Mucosa of rectum (tissue), 2 donors: ENCODE results near the gene KMT2C.

Source experiments
- H3K27ac ChIP-seq, 2 donors: one replicate each; pipeline ENCODE4 v1.7.0; 2013; ENCODE audit warnings: inconsistent platforms in 2 of 2, low read depth in 2 of 2, low read length in 2 of 2
- H3K27me3 ChIP-seq, 2 donors: one replicate each; pipeline ENCODE4 v1.7.0; 2013; ENCODE audit warnings: low read length in 2 of 2; ENCODE audit not compliant: control insufficient read depth in 2 of 2, insufficient read depth in 2 of 2
- H3K36me3 ChIP-seq, 2 donors: one replicate each; pipeline ENCODE4 v1.7.0; 2013; ENCODE audit warnings: low read length in 2 of 2; ENCODE audit not compliant: control insufficient read depth in 2 of 2, insufficient read depth in 2 of 2
- H3K4me1 ChIP-seq, 2 donors: one replicate each; pipeline ENCODE4 v1.7.0; 2013; ENCODE audit warnings: low read length in 2 of 2, mild to moderate bottlenecking in 1 of 2; ENCODE audit not compliant: control insufficient read depth in 2 of 2, insufficient read depth in 2 of 2
- H3K4me3 ChIP-seq, 2 donors: one replicate each; pipeline ENCODE4 v1.7.0; 2013; ENCODE audit warnings: low read length in 2 of 2
- H3K9ac ChIP-seq, 2 donors: one replicate each; pipeline ENCODE4 v1.7.0; 2013; ENCODE audit warnings: low read length in 2 of 2, low read depth in 1 of 2, mild to moderate bottlenecking in 1 of 2
- H3K9me3 ChIP-seq, 2 donors: one replicate each; pipeline ENCODE4 v1.7.0; 2013; ENCODE audit warnings: low read length in 2 of 2; ENCODE audit not compliant: control insufficient read depth in 2 of 2
- donor health status: healthy.
- donor health status: Normal muscosa, but diverticular disease.

Gene KMT2C

GRCh38 chr7:152107945-152108344 is 327.9 kb downstream of the KMT2C start:
- peaks cover 7 to 18% of the 10 kb centered on the region in 2 donors for H3K36me3 ChIP-seq
- no peaks in the 10 kb centered on the region for H3K27me3 ChIP-seq
- no peaks in the 10 kb centered on the region for H3K9me3 ChIP-seq
- no peak overlapping the region for H3K4me3 ChIP-seq
- no peak overlapping the region for H3K9ac ChIP-seq
- H3K4me1 ChIP-seq, result no peaks in the 10 kb centered on the region
- no peak overlapping the region for H3K27ac ChIP-seq

GRCh38 chr7:152106990-152107389 is 328.8 kb downstream of the KMT2C start:
- H3K27me3 ChIP-seq, result no peaks in the 10 kb centered on the region
- H3K4me3 ChIP-seq, result no peak overlapping the region
- no peaks in the 10 kb centered on the region for H3K4me1 ChIP-seq
- H3K9ac ChIP-seq, result no peak overlapping the region
- H3K27ac ChIP-seq, result no peak overlapping the region
- no peaks in the 10 kb centered on the region for H3K9me3 ChIP-seq
- H3K36me3 ChIP-seq, result peaks cover 7 to 18% of the 10 kb centered on the region in 2 donors

DNA sequence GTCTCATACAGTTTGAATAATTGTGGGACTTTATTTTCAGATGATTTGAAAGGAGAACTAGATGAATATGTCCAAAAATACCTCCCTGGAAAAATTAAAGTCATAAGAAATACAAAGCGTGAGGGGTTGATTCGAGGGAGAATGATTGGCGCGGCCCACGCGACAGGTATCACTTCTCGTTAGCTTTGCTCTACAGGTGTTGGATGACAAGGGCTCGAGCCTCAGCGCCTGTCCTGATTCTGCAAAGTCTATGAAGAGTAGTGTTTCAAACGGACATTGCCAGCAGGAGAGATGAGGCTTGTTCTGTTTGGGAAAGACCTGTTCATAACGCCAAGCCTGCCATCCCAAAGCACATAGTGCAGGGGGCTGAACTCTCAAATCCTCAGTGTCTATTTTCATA is 330.6 kb downstream of the KMT2C start:
- Histone ChIP-seq H3K36me3 (peaks cover 7 to 14% of the 10 kb centered on the region in 2 donors), H3K4me1 (no peaks in the 10 kb centered on the region), H3K9ac (no peak overlapping the region), H3K27me3 (no peaks in the 10 kb centered on the region), H3K9me3 (no peaks in the 10 kb centered on the region), H3K4me3 (no peak overlapping the region), H3K27ac (no peak overlapping the region)

DNA sequence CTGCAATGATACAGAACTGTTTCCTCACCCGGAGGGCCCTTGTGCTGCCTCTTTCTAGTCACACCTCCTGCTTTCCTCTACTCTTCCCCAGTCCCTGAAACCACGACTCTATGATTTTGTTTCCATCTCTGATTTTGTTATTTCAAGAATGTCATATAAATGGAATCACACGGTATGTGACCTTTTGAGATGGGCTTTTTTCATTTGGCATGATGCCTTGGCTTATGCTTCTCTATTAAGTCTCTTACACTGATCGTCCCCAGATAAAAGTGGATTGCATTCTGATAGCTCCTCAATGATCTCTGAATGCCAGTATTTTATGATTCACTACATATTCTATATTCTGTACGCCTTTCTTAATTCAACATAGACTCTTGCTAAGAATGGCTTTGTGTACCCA is 332.1 kb downstream of the KMT2C start:
- H3K4me3 ChIP-seq, result no peak overlapping the region
- no peaks in the 10 kb centered on the region for H3K9me3 ChIP-seq
- H3K27me3 ChIP-seq, result no peaks in the 10 kb centered on the region
- H3K4me1 ChIP-seq, result no peaks in the 10 kb centered on the region
- no peak overlapping the region for H3K9ac ChIP-seq
- peaks cover 4 to 14% of the 10 kb centered on the region in 2 donors for H3K36me3 ChIP-seq
- no peak overlapping the region for H3K27ac ChIP-seq

- Histone ChIP-seq H3K4me3 (no peak overlapping the region), H3K27ac (no peak overlapping the region), H3K36me3 (peaks cover 3 to 10% of the 10 kb centered on the region in 2 donors), H3K9me3 (no peaks in the 10 kb centered on the region), H3K4me1 (no peaks in the 10 kb centered on the region), H3K9ac (no peak overlapping the region), H3K27me3 (no peaks in the 10 kb centered on the region)
These were observed 332.7 kb downstream of the KMT2C start for GRCh38 chr7:152103066-152103465.

DNA sequence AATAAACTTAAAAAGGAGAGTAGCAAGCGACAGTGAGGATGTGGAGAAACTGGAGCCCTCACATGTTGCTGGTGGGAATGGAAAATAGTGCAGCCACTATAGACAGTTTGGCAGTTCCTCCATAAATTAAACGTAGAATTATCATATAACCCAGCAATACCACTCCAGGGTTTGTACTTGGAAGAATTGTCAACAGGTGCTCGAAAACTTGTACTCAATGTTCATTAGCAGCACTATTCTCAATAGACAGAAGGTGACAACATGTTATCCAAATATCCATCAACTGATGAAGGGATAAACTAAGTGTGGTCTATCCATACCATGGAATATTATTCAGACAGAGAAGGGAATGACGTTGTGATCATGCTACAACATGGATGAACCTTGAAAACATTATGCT is 338.5 kb downstream of the KMT2C start:
- H3K27me3 ChIP-seq, result no peaks in the 10 kb centered on the region
- no peaks in the 10 kb centered on the region for H3K9me3 ChIP-seq
- H3K36me3 ChIP-seq, result peaks cover 0 to 3% of the 10 kb centered on the region in 2 donors
- H3K9ac ChIP-seq, result no peak overlapping the region
- H3K27ac ChIP-seq, result no peak overlapping the region
- H3K4me3 ChIP-seq, result no peak overlapping the region
- no peaks in the 10 kb centered on the region for H3K4me1 ChIP-seq

GRCh38 chr7:152095771-152096170 is 340.0 kb downstream of the KMT2C start:
- peaks cover 0 to 3% of the 10 kb centered on the region in 2 donors for H3K36me3 ChIP-seq
- H3K9ac ChIP-seq, result no peak overlapping the region

GRCh38 chr7:152093717-152094116 is 342.1 kb downstream of the KMT2C start:
- peaks cover under 1 to 2% of the 10 kb centered on the region in 2 donors for H3K9me3 ChIP-seq
- no peaks in the 10 kb centered on the region for H3K4me1 ChIP-seq
- no peak overlapping the region for H3K9ac ChIP-seq
- H3K36me3 ChIP-seq, result peaks cover 0 to 3% of the 10 kb centered on the region in 2 donors
- no peak overlapping the region for H3K4me3 ChIP-seq
- no peaks in the 10 kb centered on the region for H3K27me3 ChIP-seq
- H3K27ac ChIP-seq, result no peak overlapping the region

More at GRCh38 chr7:152095771-152096170, 340.0 kb downstream of the KMT2C start:
- no peaks in the 10 kb centered on the region for H3K4me1 ChIP-seq
- H3K27ac ChIP-seq, result no peak overlapping the region
- H3K9me3 ChIP-seq, result no peaks in the 10 kb centered on the region
- no peaks in the 10 kb centered on the region for H3K27me3 ChIP-seq
- H3K4me3 ChIP-seq, result no peak overlapping the region

GRCh38 chr7:152090747-152091146 is 345.1 kb downstream of the KMT2C start:
- Histone ChIP-seq H3K9me3 (peaks cover 2 to 4% of the 10 kb centered on the region in 2 donors), H3K27ac (no peak overlapping the region), H3K9ac (no peak overlapping the region), H3K4me3 (no peak overlapping the region), H3K4me1 (no peaks in the 10 kb centered on the region), H3K36me3 (no peaks in the 10 kb centered on the region), H3K27me3 (no peaks in the 10 kb centered on the region)

- H3K9ac ChIP-seq, result no peak overlapping the region
- no peaks in the 10 kb centered on the region for H3K4me1 ChIP-seq
- no peak overlapping the region for H3K4me3 ChIP-seq
- H3K36me3 ChIP-seq, result no peaks in the 10 kb centered on the region
- H3K27ac ChIP-seq, result no peak overlapping the region
- H3K9me3 ChIP-seq, result peaks cover 2 to 4% of the 10 kb centered on the region in 2 donors
- H3K27me3 ChIP-seq, result no peaks in the 10 kb centered on the region
These were observed 346.6 kb downstream of the KMT2C start for GRCh38 chr7:152089183-152089582.

GRCh38 chr7:152086513-152086912 is 349.3 kb downstream of the KMT2C start:
- H3K4me3 ChIP-seq, result no peak overlapping the region
- H3K4me1 ChIP-seq, result no peaks in the 10 kb centered on the region
- no peaks in the 10 kb centered on the region for H3K36me3 ChIP-seq

More at GRCh38 chr7:152086513-152086912, 349.3 kb downstream of the KMT2C start:
- no peak overlapping the region for H3K9ac ChIP-seq
- H3K27ac ChIP-seq, result no peak overlapping the region
- H3K9me3 ChIP-seq, result peaks cover 2 to 4% of the 10 kb centered on the region in 2 donors
- H3K27me3 ChIP-seq, result no peaks in the 10 kb centered on the region
